Activated naive CD4-positive, alpha-beta T cell treated with anti-CD3 and anti-CD28 coated beads, Interleukin-2, amount 50 U/mL, for 24 hours (primary cell): ENCODE data around the gene NSUN7.
A peak's percentile ranks its signal among the peaks of the same experiment; 100 is the strongest.

ENCODE experiments used
- H3K27ac Mint-ChIP-seq: one replicate; pipeline ENCODE4 v1.8.0; 2021; ENCODE audit warnings: mild to moderate bottlenecking, mixed read lengths
- H3K27me3 Mint-ChIP-seq: one replicate; pipeline ENCODE4 v1.8.0; 2021; ENCODE audit warnings: mixed read lengths
- H3K36me3 Mint-ChIP-seq: one replicate; pipeline ENCODE4 v1.8.0; 2021; ENCODE audit warnings: mixed read lengths
- H3K4me1 Mint-ChIP-seq: one replicate; pipeline ENCODE4 v1.8.0; 2021; ENCODE audit warnings: mixed read lengths
- H3K4me3 Mint-ChIP-seq: one replicate; pipeline ENCODE4 v1.8.0; 2021; ENCODE audit warnings: mild to moderate bottlenecking, mixed read lengths
- H3K9me3 Mint-ChIP-seq: one replicate; pipeline ENCODE4 v1.8.0; 2021; ENCODE audit warnings: mixed read lengths

NSUN7 gene

GRCh38 chr4:40843696-40844095, 93.9 kb downstream of the NSUN7 start:
- Mint-ChIP-seq H3K4me3 (no peak overlapping the region), H3K9me3 (no peaks in the 10 kb centered on the region), H3K4me1 (peaks cover 5% of the 10 kb centered on the region), H3K27me3 (no peaks in the 10 kb centered on the region), H3K36me3 (no peaks in the 10 kb centered on the region), H3K27ac (no peak overlapping the region)

- Mint-ChIP-seq H3K9me3 (no peaks in the 10 kb centered on the region), H3K27ac (no peak overlapping the region), H3K27me3 (no peaks in the 10 kb centered on the region), H3K4me1 (peaks cover 5% of the 10 kb centered on the region), H3K4me3 (no peak overlapping the region), H3K36me3 (no peaks in the 10 kb centered on the region)
These were observed 94.5 kb downstream of the NSUN7 start for GRCh38 chr4:40844261-40844660.

- H3K27me3 Mint-ChIP-seq, result no peaks in the 10 kb centered on the region
- no peak overlapping the region for H3K4me3 Mint-ChIP-seq
- H3K9me3 Mint-ChIP-seq, result no peaks in the 10 kb centered on the region
- H3K4me1 Mint-ChIP-seq, result peaks cover 5% of the 10 kb centered on the region
- no peak overlapping the region for H3K27ac Mint-ChIP-seq
- no peaks in the 10 kb centered on the region for H3K36me3 Mint-ChIP-seq
These were observed 95.5 kb downstream of the NSUN7 start for GRCh38 chr4:40845154-40845835.

GRCh38 chr4:40846532-40846931, 96.8 kb downstream of the NSUN7 start:
- no peak overlapping the region for H3K27ac Mint-ChIP-seq
- H3K4me1 Mint-ChIP-seq, result no peaks in the 10 kb centered on the region
- no peaks in the 10 kb centered on the region for H3K27me3 Mint-ChIP-seq
- H3K36me3 Mint-ChIP-seq, result no peaks in the 10 kb centered on the region
- no peaks in the 10 kb centered on the region for H3K9me3 Mint-ChIP-seq
- H3K4me3 Mint-ChIP-seq, result no peak overlapping the region

GRCh38 chr4:40848251-40848650, 98.5 kb downstream of the NSUN7 start:
- H3K4me1 Mint-ChIP-seq, result no peaks in the 10 kb centered on the region

GRCh38 chr4:40848940-40849339, 99.2 kb downstream of the NSUN7 start:
- no peaks in the 10 kb centered on the region for H3K4me1 Mint-ChIP-seq
- no peak overlapping the region for H3K4me3 Mint-ChIP-seq
- H3K36me3 Mint-ChIP-seq, result no peaks in the 10 kb centered on the region
- H3K27ac Mint-ChIP-seq, result no peak overlapping the region
- H3K27me3 Mint-ChIP-seq, result peaks cover 3% of the 10 kb centered on the region
- H3K9me3 Mint-ChIP-seq, result no peaks in the 10 kb centered on the region

More at GRCh38 chr4:40848251-40848650, 98.5 kb downstream of the NSUN7 start:
- Mint-ChIP-seq H3K4me3 (no peak overlapping the region), H3K27me3 (no peaks in the 10 kb centered on the region), H3K9me3 (no peaks in the 10 kb centered on the region), H3K36me3 (no peaks in the 10 kb centered on the region), H3K27ac (no peak overlapping the region)

- H3K4me3 Mint-ChIP-seq, result no peak overlapping the region
- H3K27ac Mint-ChIP-seq, result no peak overlapping the region
- peaks cover 9% of the 10 kb centered on the region for H3K27me3 Mint-ChIP-seq
- no peaks in the 10 kb centered on the region for H3K36me3 Mint-ChIP-seq
- no peaks in the 10 kb centered on the region for H3K9me3 Mint-ChIP-seq
- no peaks in the 10 kb centered on the region for H3K4me1 Mint-ChIP-seq
These were observed 100.7 kb downstream of the NSUN7 start for GRCh38 chr4:40850496-40850895.

- Mint-ChIP-seq H3K27me3 (peaks cover 25% of the 10 kb centered on the region), H3K9me3 (no peaks in the 10 kb centered on the region), H3K27ac (no peak overlapping the region), H3K36me3 (no peaks in the 10 kb centered on the region), H3K4me1 (peaks cover 7% of the 10 kb centered on the region), H3K4me3 (peak overlapping the region; percentile 63)
These were observed 106.6 kb downstream of the NSUN7 start for GRCh38 chr4:40856277-40856839.

GRCh38 chr4:40856840-40857362, 107.1 kb downstream of the NSUN7 start:
- Mint-ChIP-seq H3K4me1 (peaks cover 7% of the 10 kb centered on the region), H3K27ac (no peak overlapping the region), H3K9me3 (no peaks in the 10 kb centered on the region), H3K27me3 (peaks cover 25% of the 10 kb centered on the region), H3K36me3 (no peaks in the 10 kb centered on the region), H3K4me3 (peak overlapping the region; percentile 76)

- Mint-ChIP-seq H3K27me3 (peaks cover 25% of the 10 kb centered on the region), H3K9me3 (no peaks in the 10 kb centered on the region), H3K27ac (no peak overlapping the region), H3K36me3 (no peaks in the 10 kb centered on the region), H3K4me1 (peaks cover 7% of the 10 kb centered on the region), H3K4me3 (peak overlapping the region; percentile 64)
These were observed 108.2 kb downstream of the NSUN7 start for GRCh38 chr4:40857956-40858355.

GRCh38 chr4:40858962-40859361, 109.2 kb downstream of the NSUN7 start:
- Mint-ChIP-seq H3K27me3 (peaks cover 22% of the 10 kb centered on the region), H3K9me3 (no peaks in the 10 kb centered on the region), H3K36me3 (no peaks in the 10 kb centered on the region), H3K4me1 (peaks cover 7% of the 10 kb centered on the region), H3K4me3 (no peak overlapping the region), H3K27ac (no peak overlapping the region)
